HepG2 (cell line): ENCODE data around the gene CLIC3. TPM values are rescaled to one million over a fixed set of nuclear protein-coding genes. Genes with fewer than 3 reads are reported as not detected.

Experiments used
- CREB1 ChIP-seq, 2 experiments: fragments of 450-650 bp in 1 of 2; IDR thresholded peaks; 2 replicates each; pipeline ENCODE4 v1.6.1; 2016 to 2017; ENCODE audit warnings: control low read depth in 1 of 2, mild to moderate bottlenecking in 1 of 2, missing compliant biosample characterization in 1 of 2, missing genetic modification characterization in 1 of 2
- CREM ChIP-seq, 2 experiments: sonication (generic) in 1 of 2; formaldehyde crosslinking in 1 of 2; IDR thresholded peaks; 2 replicates each; pipeline versions ENCODE4 v1.4.0 to v1.6.1; 2016 to 2020; ENCODE audit warnings: antibody characterized with exemption in 1 of 2, mild to moderate bottlenecking in 1 of 2, missing genetic modification reagents in 1 of 2
- HMG20A ChIP-seq: IDR thresholded peaks from 2 replicates; pipeline ENCODE4 v1.6.1; 2016; ENCODE audit warnings: borderline replicate concordance
- HOXA3 ChIP-seq: sonication (generic); formaldehyde crosslinking; IDR thresholded peaks from 2 replicates; pipeline ENCODE4 v1.5.0; 2020; ENCODE audit warnings: missing genetic modification reagents
- KAT2B ChIP-seq: fragments of 150-350 bp; IDR thresholded peaks from 2 replicates; pipeline ENCODE4 v1.6.1; 2014; ENCODE audit warnings: low read depth, low read length, borderline replicate concordance
- KDM2A ChIP-seq: sonication (generic); formaldehyde crosslinking; IDR thresholded peaks from 2 replicates; pipeline ENCODE4 v1.4.0; 2020; ENCODE audit warnings: low read depth, missing genetic modification reagents, borderline replicate concordance
- KMT2A ChIP-seq: sonication (generic); formaldehyde crosslinking; IDR thresholded peaks from 2 replicates; pipeline ENCODE4 v1.4.0; 2020; ENCODE audit warnings: missing genetic modification reagents
- NCOR1 ChIP-seq: fragments of 200-600 bp; sonication (generic); IDR thresholded peaks from 2 replicates; pipeline ENCODE4 v1.7.0; 2017; ENCODE audit warnings: antibody characterized with exemption, low read length, borderline replicate concordance
- PAX8 ChIP-seq: sonication (generic); formaldehyde crosslinking; IDR thresholded peaks from 2 replicates; pipeline ENCODE4 v1.8.0; 2022; ENCODE audit warnings: mild to moderate bottlenecking, missing genetic modification reagents, borderline replicate concordance
- PHB2 ChIP-seq: fragments of 450-650 bp; IDR thresholded peaks from 2 replicates; pipeline ENCODE4 v1.6.1; 2018; ENCODE audit not compliant: partially characterized antibody
- RNF2 ChIP-seq: fragments of 450-650 bp; conservative IDR thresholded peaks from 2 replicates; pipeline ENCODE4 v1.6.1; 2016; ENCODE audit warnings: low read depth
- SAFB2 ChIP-seq: sonication (generic); formaldehyde crosslinking; IDR thresholded peaks from 2 replicates; pipeline ENCODE4 v1.5.1; 2020; ENCODE audit warnings: missing genetic modification reagents, low read depth, mild to moderate bottlenecking, borderline replicate concordance
- SMARCE1 ChIP-seq: fragments of 450-650 bp; IDR thresholded peaks from 2 replicates; pipeline ENCODE4 v1.6.1; 2017; ENCODE audit warnings: borderline replicate concordance
- SNAI1 ChIP-seq: sonication (generic); formaldehyde crosslinking; IDR thresholded peaks from 2 replicates; pipeline ENCODE4 v1.5.0; 2020; ENCODE audit warnings: mild to moderate bottlenecking, missing genetic modification reagents, borderline replicate concordance
- SRSF4 ChIP-seq: fragments of 200-400 bp; formaldehyde crosslinking; IDR thresholded peaks from one replicate; pipeline ENCODE4 v1.6.1; 2018; ENCODE audit warnings: mild to moderate bottlenecking, low read depth, low read length, moderate library complexity; ENCODE audit not compliant: poor library complexity, severe bottlenecking
- THAP11 ChIP-seq: IDR thresholded peaks from 2 replicates; pipeline ENCODE4 v1.6.1; 2016; ENCODE audit warnings: missing biosample characterization, missing genetic modification reagents
- XRCC5 ChIP-seq: fragments of 200-400 bp; formaldehyde crosslinking; optimal IDR thresholded peaks from 2 replicates; pipeline ENCODE3; 2017; ENCODE audit warnings: mild to moderate bottlenecking, low read length
- ZBTB7B ChIP-seq: sonication (generic); formaldehyde crosslinking; IDR thresholded peaks from 2 replicates; pipeline ENCODE4 v1.4.0; 2020; ENCODE audit warnings: missing genetic modification reagents
- ZNF207 ChIP-seq: fragments of 450-650 bp; IDR thresholded peaks from 2 replicates; pipeline ENCODE4 v1.6.1; 2016; ENCODE audit warnings: antibody characterized with exemption, borderline replicate concordance
- ZNF225 ChIP-seq: sonication (generic); formaldehyde crosslinking; IDR thresholded peaks from 2 replicates; pipeline ENCODE4 v1.4.0; 2020; ENCODE audit warnings: mild to moderate bottlenecking, missing genetic modification reagents
- ZNF709 ChIP-seq: sonication (generic); formaldehyde crosslinking; IDR thresholded peaks from 2 replicates; pipeline ENCODE4 v1.5.0; 2020; ENCODE audit warnings: mild to moderate bottlenecking, missing genetic modification reagents
- ZSCAN12 ChIP-seq: sonication (generic); formaldehyde crosslinking; IDR thresholded peaks from 2 replicates; pipeline ENCODE4 v1.9.0; 2021; ENCODE audit warnings: mild to moderate bottlenecking, missing genetic modification reagents
- ZSCAN31 ChIP-seq: sonication (generic); formaldehyde crosslinking; IDR thresholded peaks from 2 replicates; pipeline ENCODE4 v1.5.0; 2020; ENCODE audit warnings: low read depth, mild to moderate bottlenecking, missing genetic modification reagents
- ZSCAN9 ChIP-seq: IDR thresholded peaks from 2 replicates; pipeline ENCODE4 v1.6.1; 2016; ENCODE audit warnings: borderline replicate concordance
- ZZZ3 ChIP-seq: sonication (generic); formaldehyde crosslinking; IDR thresholded peaks from 2 replicates; pipeline ENCODE4 v1.4.0; 2020; ENCODE audit warnings: missing genetic modification reagents, mild to moderate bottlenecking, borderline replicate concordance
- polyA plus RNA-seq, 8 experiments: library from polyadenylated mRNA; depleted of rRNA in 3 of 8; stranded (reverse) in 7 of 8; unstranded in 1 of 8; fragments of >200 nt; fragmentation: Illumina TruSeq in 4 of 8; extraction: Trizol in 4 of 8; gene quantifications; 2 replicates each; pipeline versions ENCODE4 v1.2.1 to v1.2.3, GENCODE V29; 2011 to 2016; ENCODE audit warnings: low read depth in 4 of 8, missing spikeins in 1 of 8, mixed read lengths in 1 of 8; ENCODE audit not compliant: insufficient read depth in 1 of 8
- total RNA-seq, 5 experiments: library from RNA; depleted of rRNA; stranded (reverse); fragments of >200 nt; fragmentation: Illumina TruSeq; extraction: Trizol; gene quantifications; 2 replicates each; pipeline ENCODE4 v1.2.3, GENCODE V29; 2016; ENCODE audit warnings: low read depth in 1 of 5
- TF ChIP-seq, protein P1 (sequence below): sonication (generic); formaldehyde crosslinking; IDR thresholded peaks from 2 replicates; pipeline ENCODE4 v1.5.1; 2020; ENCODE audit warnings: mild to moderate bottlenecking, moderate library complexity, missing genetic modification reagents
- TF ChIP-seq, protein P2 (sequence below): sonication (generic); formaldehyde crosslinking; IDR thresholded peaks from 2 replicates; pipeline ENCODE4 v1.4.0; 2020; ENCODE audit warnings: missing genetic modification reagents
- TF ChIP-seq, protein P3 (sequence below): sonication (generic); formaldehyde crosslinking; IDR thresholded peaks from 2 replicates; pipeline ENCODE4 v1.5.1; 2020; ENCODE audit warnings: missing genetic modification reagents, mild to moderate bottlenecking, borderline replicate concordance

CLIC3 gene
- total and polyA plus RNA-seq, 2 of the 13 experiments (the other 11 are each of a cell fraction or from before 2014, with no cell fraction given): 0.51 to 1.5 TPM

DNA sequence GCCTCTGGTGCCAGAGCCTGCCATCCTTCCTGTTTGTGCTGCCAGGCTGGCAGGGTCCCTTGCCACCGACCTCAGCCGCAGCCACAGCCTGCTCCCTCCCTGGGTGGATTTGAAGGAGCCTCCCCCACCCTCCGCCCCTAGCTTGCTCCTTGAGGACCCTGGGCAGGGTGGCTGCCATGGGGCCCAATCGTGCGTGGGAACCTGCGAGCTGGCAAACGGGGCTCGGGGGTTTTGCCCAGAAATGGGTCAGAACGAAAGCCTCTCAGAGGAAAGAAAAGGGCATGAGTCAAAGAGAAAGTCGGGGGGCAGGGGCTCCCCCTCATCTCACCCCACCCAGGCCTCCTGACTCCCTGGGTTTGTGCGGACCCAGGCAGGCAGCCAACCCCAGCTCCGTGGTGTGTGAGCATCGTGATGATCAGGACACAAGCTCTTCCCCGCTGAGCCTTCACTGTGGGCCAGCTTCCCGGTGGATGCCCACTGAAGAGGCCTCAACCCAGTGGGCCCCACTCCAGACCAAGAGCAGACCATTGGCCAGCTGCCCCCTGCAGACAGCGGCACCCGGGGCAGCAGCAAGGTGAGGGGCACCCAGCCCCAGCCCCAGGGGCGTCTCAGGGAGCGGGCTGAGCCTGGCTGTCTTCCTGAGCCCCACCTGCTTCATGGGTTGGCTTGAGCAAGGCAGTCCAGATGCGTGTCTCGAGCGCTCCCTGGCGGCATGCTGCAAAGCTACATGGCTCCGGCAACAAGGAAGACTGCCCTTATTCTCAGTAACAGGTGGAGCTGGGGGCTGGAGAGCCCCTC, 38.5 kb upstream of the CLIC3 start (continued):
- TF ChIP-seq ZSCAN12 (CRISPR knock-in tag): no peak
- no peak for TF ChIP-seq ZZZ3 (CRISPR knock-in tag)
- TF ChIP-seq, protein P1, sequence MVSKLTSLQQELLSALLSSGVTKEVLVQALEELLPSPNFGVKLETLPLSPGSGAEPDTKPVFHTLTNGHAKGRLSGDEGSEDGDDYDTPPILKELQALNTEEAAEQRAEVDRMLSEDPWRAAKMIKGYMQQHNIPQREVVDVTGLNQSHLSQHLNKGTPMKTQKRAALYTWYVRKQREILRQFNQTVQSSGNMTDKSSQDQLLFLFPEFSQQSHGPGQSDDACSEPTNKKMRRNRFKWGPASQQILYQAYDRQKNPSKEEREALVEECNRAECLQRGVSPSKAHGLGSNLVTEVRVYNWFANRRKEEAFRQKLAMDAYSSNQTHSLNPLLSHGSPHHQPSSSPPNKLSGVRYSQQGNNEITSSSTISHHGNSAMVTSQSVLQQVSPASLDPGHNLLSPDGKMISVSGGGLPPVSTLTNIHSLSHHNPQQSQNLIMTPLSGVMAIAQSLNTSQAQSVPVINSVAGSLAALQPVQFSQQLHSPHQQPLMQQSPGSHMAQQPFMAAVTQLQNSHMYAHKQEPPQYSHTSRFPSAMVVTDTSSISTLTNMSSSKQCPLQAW (CRISPR knock-in tag): peak; percentile 60; the same call in 1 of the 2 replicates
- TF ChIP-seq CREB1 (IDR thresholded peaks at IDR 0.05): no peak
- TF ChIP-seq CREB1 (CRISPR knock-in tag; IDR thresholded peaks at IDR 0.05): no peak
- no peak for TF ChIP-seq NCOR1
- no peak for TF ChIP-seq SAFB2 (CRISPR knock-in tag)
- no peak for TF ChIP-seq KAT2B
- no peak for TF ChIP-seq SMARCE1
- TF ChIP-seq ZBTB7B (CRISPR knock-in tag): 0 out of 2 replicates have a peak, but pooled peaks have one; percentile 49
- TF ChIP-seq KMT2A (CRISPR knock-in tag): no peak
- TF ChIP-seq, protein P2, sequence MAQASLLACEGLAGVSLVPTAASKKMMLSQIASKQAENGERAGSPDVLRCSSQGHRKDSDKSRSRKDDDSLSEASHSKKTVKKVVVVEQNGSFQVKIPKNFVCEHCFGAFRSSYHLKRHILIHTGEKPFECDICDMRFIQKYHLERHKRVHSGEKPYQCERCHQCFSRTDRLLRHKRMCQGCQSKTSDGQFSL: peak; percentile 47; the same call in 1 of the 2 replicates
- no peak for TF ChIP-seq PAX8 (CRISPR knock-in tag)
- TF ChIP-seq ZNF225 (CRISPR knock-in tag): peak; percentile 34; the same call in 1 of the 2 replicates
- peak; percentile 84 for TF ChIP-seq XRCC5
- TF ChIP-seq CREM (IDR thresholded peaks at IDR 0.05): no peak
- TF ChIP-seq CREM (CRISPR knock-in tag; IDR thresholded peaks at IDR 0.05): no peak
- TF ChIP-seq SRSF4: no peak
- no peak for TF ChIP-seq ZNF207
- TF ChIP-seq, protein P3, sequence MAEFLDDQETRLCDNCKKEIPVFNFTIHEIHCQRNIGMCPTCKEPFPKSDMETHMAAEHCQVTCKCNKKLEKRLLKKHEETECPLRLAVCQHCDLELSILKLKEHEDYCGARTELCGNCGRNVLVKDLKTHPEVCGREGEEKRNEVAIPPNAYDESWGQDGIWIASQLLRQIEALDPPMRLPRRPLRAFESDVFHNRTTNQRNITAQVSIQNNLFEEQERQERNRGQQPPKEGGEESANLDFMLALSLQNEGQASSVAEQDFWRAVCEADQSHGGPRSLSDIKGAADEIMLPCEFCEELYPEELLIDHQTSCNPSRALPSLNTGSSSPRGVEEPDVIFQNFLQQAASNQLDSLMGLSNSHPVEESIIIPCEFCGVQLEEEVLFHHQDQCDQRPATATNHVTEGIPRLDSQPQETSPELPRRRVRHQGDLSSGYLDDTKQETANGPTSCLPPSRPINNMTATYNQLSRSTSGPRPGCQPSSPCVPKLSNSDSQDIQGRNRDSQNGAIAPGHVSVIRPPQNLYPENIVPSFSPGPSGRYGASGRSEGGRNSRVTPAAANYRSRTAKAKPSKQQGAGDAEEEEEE: no peak
- TF ChIP-seq KDM2A (CRISPR knock-in tag): peak; percentile 67; the same call in 1 of the 2 replicates
- 0 out of 2 replicates have a peak, but pooled peaks have one; percentile 13 for TF ChIP-seq THAP11
- no peak for TF ChIP-seq ZNF709 (CRISPR knock-in tag)
- TF ChIP-seq HOXA3: peak; percentile 11; the same call in 1 of the 2 replicates
- TF ChIP-seq ZSCAN9 (CRISPR knock-in tag): 0 out of 2 replicates have a peak, but pooled peaks have one; percentile 23
- TF ChIP-seq RNF2: no peak
- no peak for TF ChIP-seq SNAI1
- no peak for TF ChIP-seq PHB2
- no peak for TF ChIP-seq HMG20A
- peak; percentile 47; the same call in 1 of the 2 replicates for TF ChIP-seq ZSCAN31 (CRISPR knock-in tag)
